Effector memory CD4-positive, alpha-beta T cell (primary cell): ENCODE data around the gene ZNF710.

Experiments
- DNase-seq, 3 donors: peaks; one replicate each; pipeline ENCODE4 v3.0.0-alpha.2; 2020
- H3K27ac ChIP-seq: 2 replicates; pipeline ENCODE4 v1.7.0; 2013; ENCODE audit warnings: mild to moderate bottlenecking, low read length, moderate library complexity; ENCODE audit not compliant: insufficient read depth, poor library complexity, severe bottlenecking
- H3K27me3 ChIP-seq: replicated peaks from 2 replicates; pipeline ENCODE4 v1.7.0; 2013; ENCODE audit warnings: mild to moderate bottlenecking, low read length; ENCODE audit not compliant: insufficient read depth, control insufficient read depth, poor library complexity, severe bottlenecking
- H3K36me3 ChIP-seq: 2 replicates; pipeline ENCODE4 v1.7.0; 2013; ENCODE audit warnings: mild to moderate bottlenecking, low read length, moderate library complexity; ENCODE audit not compliant: control insufficient read depth, insufficient read depth
- H3K4me1 ChIP-seq: 2 replicates; pipeline ENCODE4 v1.7.0; 2013; ENCODE audit warnings: low read length, mild to moderate bottlenecking; ENCODE audit not compliant: control insufficient read depth, insufficient read depth, poor library complexity, severe bottlenecking
- H3K4me3 ChIP-seq: 2 replicates; pipeline ENCODE4 v1.7.0; 2013; ENCODE audit warnings: low read length, low read depth, mild to moderate bottlenecking; ENCODE audit not compliant: insufficient read depth, poor library complexity, severe bottlenecking
- H3K9me3 ChIP-seq: 2 replicates; pipeline ENCODE4 v1.7.0; 2013; ENCODE audit warnings: mild to moderate bottlenecking, low read length, moderate library complexity; ENCODE audit not compliant: control insufficient read depth

Gene ZNF710

GRCh38 chr15:90075420-90076289 lies 74.5 kb downstream of the ZNF710 start:
- no peak overlapping the region for H3K4me3 ChIP-seq
- H3K27me3 ChIP-seq = no peaks in the 10 kb centered on the region
- H3K27ac ChIP-seq = no peak overlapping the region
- no peaks in the 10 kb centered on the region for H3K9me3 ChIP-seq
- peaks cover 32% of the 10 kb centered on the region for H3K36me3 ChIP-seq
- DNase-seq = no peak
- H3K4me1 ChIP-seq = no peaks in the 10 kb centered on the region

GRCh38 chr15:90076716-90077115 lies 75.6 kb downstream of the ZNF710 start:
- Histone ChIP-seq H3K4me3 (no peak overlapping the region), H3K4me1 (no peaks in the 10 kb centered on the region), H3K36me3 (peaks cover 32% of the 10 kb centered on the region), H3K27me3 (no peaks in the 10 kb centered on the region), H3K9me3 (no peaks in the 10 kb centered on the region), H3K27ac (no peak overlapping the region)
- no peak for DNase-seq

- H3K4me1 ChIP-seq = no peaks in the 10 kb centered on the region
- no peak overlapping the region for H3K27ac ChIP-seq
- DNase-seq = no peak
- no peaks in the 10 kb centered on the region for H3K9me3 ChIP-seq
- peaks cover 36% of the 10 kb centered on the region for H3K36me3 ChIP-seq
- no peak overlapping the region for H3K4me3 ChIP-seq
- H3K27me3 ChIP-seq = no peaks in the 10 kb centered on the region
These were observed 77.8 kb downstream of the ZNF710 start for GRCh38 chr15:90078965-90079364.

DNA sequence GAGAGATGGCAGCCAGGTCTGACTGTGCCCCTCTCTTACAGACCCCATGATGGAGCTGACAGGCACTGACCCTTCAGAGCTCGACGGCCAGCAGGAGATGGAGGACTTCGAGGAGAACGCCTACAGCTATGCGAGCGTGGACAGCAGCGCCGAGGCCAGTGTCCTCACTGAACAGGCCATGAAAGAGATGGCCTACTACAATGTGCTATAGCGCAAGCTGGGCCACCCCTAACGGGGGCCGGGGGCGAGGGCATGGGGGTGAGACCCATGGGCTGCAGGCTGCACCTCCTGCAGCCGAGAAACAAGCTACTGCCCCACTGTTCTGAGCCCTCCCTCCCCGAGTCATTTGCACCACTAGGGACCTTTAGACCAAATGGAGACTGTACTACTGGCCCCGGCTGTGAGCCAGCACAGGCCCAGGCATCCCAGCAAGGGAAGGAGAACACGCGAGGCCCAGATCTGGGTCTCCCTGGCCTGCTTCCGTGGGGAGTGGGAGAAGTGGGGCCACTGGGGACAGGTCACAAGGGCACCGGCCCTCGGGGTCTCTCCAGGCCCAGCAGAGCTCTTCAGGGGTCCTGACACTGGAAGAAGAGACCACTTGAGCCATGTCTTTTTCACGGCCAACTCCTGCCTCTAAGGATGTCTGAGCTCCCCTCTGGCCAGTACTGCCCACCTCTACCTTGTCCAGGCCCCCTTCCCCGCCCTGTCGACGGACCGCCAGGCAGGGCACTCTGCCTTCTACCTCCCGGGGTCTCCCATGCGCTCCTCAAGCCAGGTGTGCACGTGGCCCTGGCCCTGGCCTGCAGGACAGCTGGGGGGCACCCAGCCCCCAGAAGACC lies 78.7 kb downstream of the ZNF710 start:
- Histone ChIP-seq H3K27me3 (no peaks in the 10 kb centered on the region), H3K4me3 (no peak overlapping the region), H3K36me3 (peaks cover 37% of the 10 kb centered on the region), H3K9me3 (no peaks in the 10 kb centered on the region), H3K4me1 (no peaks in the 10 kb centered on the region), H3K27ac (no peak overlapping the region)
- no peak for DNase-seq

- no peaks in the 10 kb centered on the region for H3K4me1 ChIP-seq
- H3K36me3 ChIP-seq = peaks cover 42% of the 10 kb centered on the region
- no peak overlapping the region for H3K4me3 ChIP-seq
- H3K9me3 ChIP-seq = no peaks in the 10 kb centered on the region
- H3K27ac ChIP-seq = no peak overlapping the region
- no peaks in the 10 kb centered on the region for H3K27me3 ChIP-seq
- no peak for DNase-seq
These were observed 79.3 kb downstream of the ZNF710 start for GRCh38 chr15:90080458-90080755.

DNA sequence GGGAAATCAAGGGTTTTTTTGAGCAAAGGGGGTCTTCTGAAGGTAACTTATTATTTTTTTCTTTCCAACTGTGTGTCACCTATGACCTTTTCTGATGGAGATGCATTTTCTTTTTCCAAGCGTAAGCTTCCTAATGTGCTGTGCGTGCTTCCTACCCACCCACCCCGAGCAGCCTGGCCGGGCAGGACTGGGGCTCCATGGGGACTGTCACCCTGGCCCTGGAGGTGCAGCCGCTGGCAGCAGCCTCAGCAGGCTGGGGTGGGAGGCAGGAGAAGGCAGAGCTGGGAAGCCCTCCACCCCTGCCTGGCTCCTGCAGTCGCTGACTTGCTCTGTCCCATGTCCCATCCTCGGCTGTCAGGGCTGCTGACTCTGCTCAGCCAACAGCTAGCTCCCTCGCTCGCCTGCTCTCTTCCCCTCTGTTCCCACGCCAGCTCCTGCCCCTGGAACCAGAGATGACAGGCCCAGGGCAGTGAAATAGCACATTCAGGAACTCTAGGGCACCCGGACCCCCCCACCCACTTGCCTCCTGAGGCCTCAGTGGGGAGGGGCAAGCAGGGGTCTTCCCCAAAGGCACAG lies 79.8 kb downstream of the ZNF710 start:
- DNase-seq = no peak
- Histone ChIP-seq H3K4me3 (no peak overlapping the region), H3K27me3 (no peaks in the 10 kb centered on the region), H3K36me3 (peaks cover 47% of the 10 kb centered on the region), H3K27ac (no peak overlapping the region), H3K4me1 (no peaks in the 10 kb centered on the region), H3K9me3 (no peaks in the 10 kb centered on the region)

GRCh38 chr15:90082140-90082715 lies 81.1 kb downstream of the ZNF710 start:
- H3K27ac ChIP-seq = no peak overlapping the region
- H3K4me3 ChIP-seq = no peak overlapping the region
- H3K27me3 ChIP-seq = no peaks in the 10 kb centered on the region
- H3K36me3 ChIP-seq = peaks cover 54% of the 10 kb centered on the region
- no peaks in the 10 kb centered on the region for H3K9me3 ChIP-seq
- no peaks in the 10 kb centered on the region for H3K4me1 ChIP-seq
- DNase-seq = no peak

DNA sequence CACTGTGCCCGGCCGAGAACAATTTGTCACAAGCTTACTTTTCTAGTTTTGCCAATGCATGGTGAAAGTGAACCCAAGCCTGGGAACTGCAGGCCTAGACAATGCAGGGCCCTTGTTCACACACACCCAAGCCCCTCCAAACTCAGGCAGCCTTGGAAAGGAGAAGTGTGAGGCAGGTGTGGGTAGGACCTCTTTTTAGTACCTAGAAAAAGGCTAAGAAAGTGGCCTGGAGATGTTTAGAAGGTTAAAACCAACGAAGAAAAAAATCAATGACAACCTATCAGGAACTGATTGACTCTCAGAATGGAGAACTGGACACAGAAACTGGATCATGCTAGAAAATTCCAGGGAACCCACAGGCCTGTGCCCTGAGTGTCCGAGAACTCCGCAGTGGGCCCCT lies 82.3 kb downstream of the ZNF710 start:
- peaks cover 61% of the 10 kb centered on the region for H3K36me3 ChIP-seq

GRCh38 chr15:90083954-90084607 lies 83.0 kb downstream of the ZNF710 start:
- Histone ChIP-seq H3K36me3 (peaks cover 59% of the 10 kb centered on the region), H3K27me3 (no peaks in the 10 kb centered on the region), H3K4me3 (no peak overlapping the region), H3K27ac (no peak overlapping the region), H3K9me3 (no peaks in the 10 kb centered on the region), H3K4me1 (no peaks in the 10 kb centered on the region)
- no peak for DNase-seq

More for the DNA sequence above, 82.3 kb downstream of the ZNF710 start:
- Histone ChIP-seq H3K9me3 (no peaks in the 10 kb centered on the region), H3K4me1 (no peaks in the 10 kb centered on the region), H3K27ac (no peak overlapping the region), H3K27me3 (no peaks in the 10 kb centered on the region), H3K4me3 (no peak overlapping the region)
- DNase-seq = no peak
